ENCODE measurements around the gene RTP3. TPM values are rescaled to one million over a fixed set of nuclear protein-coding genes. Genes with fewer than 3 reads are reported as not detected.

Gene RTP3
- 1.3 and 1.4 TPM in 2 replicates for total RNA-seq (2014; rRNA removed; shearing (Covaris generic))
- 0.37 and 0.74 TPM in 2 replicates for total RNA-seq (2022)
- percentile 15 among the genes with signal in this experiment for Bru-seq, nascent RNA
- not detected for BruChase-seq, experiment 1, labeled RNA remaining after a 6-hour chase
- BruChase-seq, experiment 2, labeled RNA remaining after a 2-hour chase = percentile 15 among the genes with signal in this experiment
- long read RNA-seq, partial matches to known transcripts = 1 of 2 reads
- long read RNA-seq, other reads (novel, unspliced or antisense) = 0 of 2 reads

DNA sequence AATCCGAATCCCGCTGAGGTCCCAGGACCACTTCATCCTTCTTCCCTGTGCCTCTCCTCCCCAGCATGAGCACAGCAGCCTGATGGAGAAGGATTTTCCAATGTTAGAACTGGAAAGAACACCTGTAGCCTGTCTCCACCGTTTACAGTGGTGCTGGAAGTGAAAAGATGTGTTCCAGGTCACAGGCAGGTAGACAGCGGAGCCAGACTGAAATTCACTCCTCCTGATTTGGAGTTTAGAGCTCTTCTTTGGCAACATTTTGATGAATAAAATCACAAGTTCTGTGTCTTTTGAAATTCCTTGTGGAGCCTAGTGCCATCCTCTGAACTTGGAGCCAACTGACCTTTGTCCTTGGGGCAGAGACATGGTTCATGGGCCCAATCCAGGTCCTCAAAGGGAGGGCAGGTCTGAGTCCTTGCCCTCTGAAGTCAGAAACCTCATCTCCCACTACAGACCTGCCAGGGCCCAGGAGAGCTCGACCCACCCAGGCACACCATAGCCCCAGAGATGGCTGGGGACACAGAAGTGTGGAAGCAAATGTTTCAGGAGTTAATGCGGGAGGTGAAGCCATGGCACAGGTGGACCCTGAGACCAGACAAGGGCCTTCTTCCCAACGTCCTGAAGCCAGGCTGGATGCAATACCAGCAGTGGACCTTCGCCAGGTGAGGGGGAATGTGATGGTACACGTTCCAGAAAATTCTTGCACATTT lies at the start of gene RTP3:
Gene RTP3 (plus strand): TSS at position 421 of the 710 bp plus-strand sequence. CDS start 87 bp downstream, at position 508.
- DNase-seq (ENCODE audit: low spot score) = no peak
- ChIA-PET CTCF (ENCODE audit: unreplicated experiment) (interaction anchor here (1.1 kb wide), 1 partner anchor 28 kb away, joined by 3 read pairs; no protein-coding TSS in a partner anchor), POLR2A (interaction anchor here (0.9 to 7.8 kb wide), 8 partner anchors 10 to 55 kb away, joined by 3 to 70 read pairs (median 8); no protein-coding TSS in a partner anchor)
- no peaks in the 10 kb centered on the region for H3K36me3 ChIP-seq (ENCODE audit: insufficient read depth, low read length)
- no peaks in the 10 kb centered on the region; the same call in 1 of the 2 replicates for H3K9me3 ChIP-seq (ENCODE audit: low read length)
- no TSS peak for BruUV-seq (replicated peaks)
- TF ChIP-seq EZH2phosphoT487 (IDR thresholded peaks at IDR 0.05; ENCODE audit: borderline replicate concordance, low read depth, low read length) = no peak
- TF ChIP-seq, protein P1, sequence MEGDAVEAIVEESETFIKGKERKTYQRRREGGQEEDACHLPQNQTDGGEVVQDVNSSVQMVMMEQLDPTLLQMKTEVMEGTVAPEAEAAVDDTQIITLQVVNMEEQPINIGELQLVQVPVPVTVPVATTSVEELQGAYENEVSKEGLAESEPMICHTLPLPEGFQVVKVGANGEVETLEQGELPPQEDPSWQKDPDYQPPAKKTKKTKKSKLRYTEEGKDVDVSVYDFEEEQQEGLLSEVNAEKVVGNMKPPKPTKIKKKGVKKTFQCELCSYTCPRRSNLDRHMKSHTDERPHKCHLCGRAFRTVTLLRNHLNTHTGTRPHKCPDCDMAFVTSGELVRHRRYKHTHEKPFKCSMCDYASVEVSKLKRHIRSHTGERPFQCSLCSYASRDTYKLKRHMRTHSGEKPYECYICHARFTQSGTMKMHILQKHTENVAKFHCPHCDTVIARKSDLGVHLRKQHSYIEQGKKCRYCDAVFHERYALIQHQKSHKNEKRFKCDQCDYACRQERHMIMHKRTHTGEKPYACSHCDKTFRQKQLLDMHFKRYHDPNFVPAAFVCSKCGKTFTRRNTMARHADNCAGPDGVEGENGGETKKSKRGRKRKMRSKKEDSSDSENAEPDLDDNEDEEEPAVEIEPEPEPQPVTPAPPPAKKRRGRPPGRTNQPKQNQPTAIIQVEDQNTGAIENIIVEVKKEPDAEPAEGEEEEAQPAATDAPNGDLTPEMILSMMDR (conservative IDR thresholded peaks at IDR 0.05; ENCODE audit: low read length) = no peak
- H3K4me1 ChIP-seq (ENCODE audit: insufficient read depth, low read length, poor library complexity, severe bottlenecking) = peaks cover 77% of the 10 kb centered on the region
- peak within 1 kb of the TSS; percentile 38 for H3K4me2 ChIP-seq (ENCODE audit: low read length)
- peak within 1 kb of the TSS; percentile 5; the same call in 1 of the 2 replicates for H2AFZ ChIP-seq (ENCODE audit: low read length)
- H3K79me2 ChIP-seq (ENCODE audit: insufficient read depth, low read depth, low read length) = no peaks in the 10 kb centered on the region
- no peak within 1 kb of the TSS for H3K27ac ChIP-seq (ENCODE audit: low read depth, low read length, poor library complexity, severe bottlenecking)
- intact Hi-C loops (cut with micrococcal nuclease; ENCODE audit: unreplicated experiment) = no loop called here
- H3K4me3 ChIP-seq (ENCODE audit: low read depth, low read length, poor library complexity, severe bottlenecking) = no peak within 1 kb of the TSS
- no peaks in the 10 kb centered on the region for H4K20me1 ChIP-seq (ENCODE audit: insufficient read depth, low read length)
- no peaks in the 10 kb centered on the region for H3K9me2 ChIP-seq (ENCODE audit: insufficient read depth, low read length)

DNA sequence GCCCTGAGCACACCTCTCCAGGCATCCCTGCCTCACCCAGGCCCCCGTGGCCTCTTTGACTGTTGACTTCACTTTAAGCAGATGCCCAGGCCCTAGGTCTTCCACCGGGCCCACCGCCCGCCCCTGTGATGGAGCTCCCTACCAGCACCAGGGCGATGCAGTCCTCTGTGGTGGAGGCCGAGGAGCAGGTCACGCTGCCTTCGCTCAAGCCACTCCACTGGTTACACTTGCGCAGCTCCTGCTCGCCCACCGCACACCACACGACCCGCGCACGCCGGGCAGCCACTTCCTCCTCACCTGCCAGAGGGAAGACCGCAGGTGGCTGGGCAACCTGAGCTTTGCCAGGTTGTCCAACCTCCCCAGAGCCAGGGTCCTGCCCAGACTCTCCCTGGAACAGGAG lies 49.1 kb upstream of the RTP3 start:
- no peaks in the 10 kb centered on the region for H3K36me3 ChIP-seq (ENCODE audit: insufficient read depth, low read length)
- H3K9me2 ChIP-seq (ENCODE audit: insufficient read depth, low read length) = no peaks in the 10 kb centered on the region
- H3K4me1 ChIP-seq (ENCODE audit: insufficient read depth, low read length, poor library complexity, severe bottlenecking) = no peaks in the 10 kb centered on the region
- ChIA-PET POLR2A (no interaction called here), CTCF (ENCODE audit: unreplicated experiment) (no interaction called here)
- H3K27ac ChIP-seq (ENCODE audit: low read depth, low read length, poor library complexity, severe bottlenecking) = no peak overlapping the region
- DNase-seq (ENCODE audit: low spot score) = no peak
- TF ChIP-seq, protein P1 (conservative IDR thresholded peaks at IDR 0.05; ENCODE audit: low read length) = no peak
- no peak for TF ChIP-seq EZH2phosphoT487 (IDR thresholded peaks at IDR 0.05; ENCODE audit: borderline replicate concordance, low read depth, low read length)
- no peak overlapping the region for H2AFZ ChIP-seq (ENCODE audit: low read length)
- intact Hi-C loops (cut with micrococcal nuclease; ENCODE audit: unreplicated experiment) = no loop called here
- H4K20me1 ChIP-seq (ENCODE audit: insufficient read depth, low read length) = no peaks in the 10 kb centered on the region
- H3K9me3 ChIP-seq (ENCODE audit: low read length) = no peaks in the 10 kb centered on the region
- H3K4me2 ChIP-seq (ENCODE audit: low read length) = no peak overlapping the region
- no TSS peak for BruUV-seq (replicated peaks)
- no peak overlapping the region for H3K4me3 ChIP-seq (ENCODE audit: low read depth, low read length, poor library complexity, severe bottlenecking)
- no peaks in the 10 kb centered on the region for H3K79me2 ChIP-seq (ENCODE audit: insufficient read depth, low read depth, low read length)

All from OCI-LY7 (cell line).